H1 (cell line): ENCODE measurements around the gene SF3B1. TPM values are rescaled to one million over a fixed set of nuclear protein-coding genes. Genes with fewer than 3 reads are reported as not detected.

Source experiments
- CTCF ChIA-PET: fragments of 300-600 bp; sonication (Branson Sonifier 250); formaldehyde crosslinking; loops from one replicate; lab custom pipeline; 2021; ENCODE audit not compliant: partially characterized antibody; lab: Charles Lee
- POLR2A ChIA-PET: fragments of 300-600 bp; sonication (Branson Sonifier 250); formaldehyde crosslinking; loops from one replicate; lab custom pipeline; 2021; ENCODE audit warnings: inconsistent platforms; ENCODE audit not compliant: partially characterized antibody; lab: Charles Lee
- DNase-seq, 2 experiments: peaks; one replicate each; pipeline versions ENCODE4 v3.0.0 to v3.0.0-alpha.2; 2010 to 2022; ENCODE audit warnings: low spot score in 2 of 2, low read depth in 1 of 2, mixed read lengths in 1 of 2
- FAIRE-seq: peaks from 2 replicates; lab custom pipeline; 2011; peaks lifted over from hg19 to GRCh38; lab: Jason Lieb, UNC
- H2AFZ ChIP-seq: 2 replicates; pipeline ENCODE4 v1.8.1; 2012; ENCODE audit warnings: low read length, inconsistent platforms
- H2AK5ac ChIP-seq: 2 replicates; pipeline ENCODE4 v1.6.1; 2013; ENCODE audit warnings: low read depth, low read length
- H2BK120ac ChIP-seq: replicated peaks from 2 replicates; pipeline ENCODE3; 2013; ENCODE audit warnings: low read depth, low read length, inconsistent platforms
- H2BK12ac ChIP-seq: 2 replicates; pipeline ENCODE4 v1.6.1; 2013; ENCODE audit warnings: low read depth, low read length
- H2BK15ac ChIP-seq: 2 replicates; pipeline ENCODE4 v1.6.1; 2013; ENCODE audit warnings: low read length
- H2BK20ac ChIP-seq: 2 replicates; pipeline ENCODE4 v1.6.1; 2013; ENCODE audit warnings: low read length
- H2BK5ac ChIP-seq: 2 replicates; pipeline ENCODE4 v1.6.1; 2013; ENCODE audit warnings: low read depth, low read length
- H3K14ac ChIP-seq: 2 replicates; pipeline ENCODE4 v1.6.1; 2013; ENCODE audit warnings: inconsistent platforms; ENCODE audit not compliant: insufficient read length
- H3K18ac ChIP-seq: 2 replicates; pipeline ENCODE4 v1.6.1; 2013; ENCODE audit warnings: low read length; ENCODE audit errors: extremely low read depth
- H3K23ac ChIP-seq: 2 replicates; pipeline ENCODE4 v1.6.1; 2013; ENCODE audit warnings: inconsistent platforms; ENCODE audit not compliant: insufficient read length
- H3K23me2 ChIP-seq: 2 replicates; pipeline ENCODE4 v1.6.1; 2013; ENCODE audit warnings: low read depth, low read length
- H3K27ac ChIP-seq: 2 replicates; pipeline ENCODE4 v1.6.1; 2011; ENCODE audit warnings: low read depth, low read length, inconsistent platforms
- H3K27me3 ChIP-seq, 4 experiments: replicated peaks in 1 of 4; 1 replicate in 1 of 4; 2 replicates in 3 of 4; pipeline versions ENCODE4 v1.6.1 to v1.8.1; 2011 to 2013; ENCODE audit warnings: low read length in 3 of 4, mild to moderate bottlenecking in 3 of 4, inconsistent platforms in 2 of 4, mixed read lengths in 2 of 4, moderate library complexity in 1 of 4; ENCODE audit not compliant: control insufficient read depth in 3 of 4, insufficient read depth in 3 of 4; ENCODE audit errors: extremely low read depth in 1 of 4
- H3K36me3 ChIP-seq, 4 experiments: 2 replicates each; pipeline versions ENCODE4 v1.6.1 to v1.8.1; 2011 to 2013; ENCODE audit warnings: mild to moderate bottlenecking in 4 of 4, low read length in 3 of 4, moderate library complexity in 2 of 4, control low read depth in 1 of 4, inconsistent platforms in 1 of 4; ENCODE audit not compliant: insufficient read depth in 4 of 4, control insufficient read depth in 2 of 4
- H3K4ac ChIP-seq: replicated peaks from 2 replicates; pipeline ENCODE3; 2013; ENCODE audit warnings: low read length, low read depth, mixed read lengths, inconsistent platforms; ENCODE audit not compliant: insufficient read length
- H3K4me1 ChIP-seq, 4 experiments: replicated peaks in 1 of 4; 1 replicate in 1 of 4; 2 replicates in 3 of 4; pipeline versions ENCODE4 v1.6.1 to v1.8.1; 2011 to 2013; ENCODE audit warnings: low read length in 3 of 4, inconsistent platforms in 2 of 4, mixed read lengths in 1 of 4; ENCODE audit not compliant: insufficient read depth in 4 of 4, control insufficient read depth in 3 of 4
- H3K4me2 ChIP-seq, 2 experiments: 2 replicates each; pipeline versions ENCODE4 v1.6.1 to v1.8.1; 2011 to 2013; ENCODE audit warnings: low read depth in 2 of 2, low read length in 2 of 2, control low read depth in 1 of 2, inconsistent platforms in 1 of 2, mild to moderate bottlenecking in 1 of 2; ENCODE audit not compliant: insufficient read depth in 1 of 2
- H3K4me3 ChIP-seq, 4 experiments: fragments of 200-600, 300-600 bp in 1 of 4; sonication (generic), shearing (Covaris generic), sonication (Bioruptor Twin) in 1 of 4; 2 replicates each; pipeline versions ENCODE4 v1.5.1 to v1.8.1; 2011 to 2016; ENCODE audit warnings: low read length in 4 of 4, low read depth in 3 of 4, control low read depth in 2 of 4, inconsistent platforms in 2 of 4, mild to moderate bottlenecking in 2 of 4, mixed read lengths in 1 of 4, moderate library complexity in 1 of 4; ENCODE audit not compliant: insufficient read depth in 2 of 4; ENCODE audit errors: extremely low read depth in 1 of 4
- H3K56ac ChIP-seq: replicated peaks from 2 replicates; pipeline ENCODE3; 2013; ENCODE audit warnings: low read depth, mild to moderate bottlenecking, mixed read lengths, low read length, inconsistent platforms; ENCODE audit not compliant: insufficient read length
- H3K79me1 ChIP-seq: 2 replicates; pipeline ENCODE4 v1.6.1; 2013; ENCODE audit warnings: low read depth, low read length, control low read depth
- H3K79me2 ChIP-seq, 2 experiments: 2 replicates each; pipeline versions ENCODE4 v1.6.1 to v1.8.1; 2012 to 2013; ENCODE audit warnings: low read length in 2 of 2, mild to moderate bottlenecking in 2 of 2, inconsistent platforms in 1 of 2; ENCODE audit not compliant: insufficient read depth in 2 of 2, control insufficient read depth in 1 of 2
- H3K9ac ChIP-seq, 4 experiments: replicated peaks in 1 of 4; 1 replicate in 1 of 4; 2 replicates in 3 of 4; pipeline versions ENCODE4 v1.6.1 to v1.8.1; 2011 to 2013; ENCODE audit warnings: low read depth in 3 of 4, low read length in 3 of 4, control low read depth in 2 of 4, mild to moderate bottlenecking in 2 of 4, moderate library complexity in 2 of 4, inconsistent platforms in 1 of 4; ENCODE audit errors: extremely low read depth in 1 of 4
- H3K9me3 ChIP-seq, 2 experiments: 2 replicates each; pipeline versions ENCODE4 v1.6.1 to v1.8.1; 2012 to 2013; ENCODE audit warnings: mild to moderate bottlenecking in 2 of 2, moderate library complexity in 2 of 2, control low read depth in 1 of 2, inconsistent platforms in 1 of 2, low read depth in 1 of 2, low read length in 1 of 2, mixed read lengths in 1 of 2; ENCODE audit not compliant: insufficient read depth in 2 of 2
- H4K20me1 ChIP-seq, 2 experiments: replicated peaks in 1 of 2; 2 replicates each; pipeline versions ENCODE3 to v1.8.1; 2011 to 2013; ENCODE audit warnings: inconsistent platforms in 2 of 2, low read length in 2 of 2, mild to moderate bottlenecking in 1 of 2; ENCODE audit not compliant: insufficient read depth in 2 of 2, control insufficient read depth in 1 of 2
- H4K5ac ChIP-seq: 2 replicates; pipeline ENCODE4 v1.6.1; 2013; ENCODE audit warnings: low read length, low read depth, mixed read lengths, inconsistent platforms; ENCODE audit not compliant: insufficient read length
- H4K8ac ChIP-seq: 2 replicates; pipeline ENCODE4 v1.8.0; 2013; ENCODE audit warnings: mild to moderate bottlenecking, moderate library complexity, low read length, inconsistent platforms; ENCODE audit not compliant: insufficient read depth; ENCODE audit errors: extremely low read depth
- H4K91ac ChIP-seq: replicated peaks from 2 replicates; pipeline ENCODE3; 2013; ENCODE audit warnings: low read length, mixed read lengths, inconsistent platforms; ENCODE audit not compliant: insufficient read length
- BACH1 ChIP-seq: IDR thresholded peaks from 2 replicates; pipeline ENCODE4 v1.6.1; 2012; ENCODE audit warnings: low read length, improper control_type of control experiment
- BRCA1 ChIP-seq: IDR thresholded peaks from 2 replicates; pipeline ENCODE4 v1.6.1; 2012; ENCODE audit warnings: low read depth, low read length, improper control_type of control experiment
- E2F6 ChIP-seq: IDR thresholded peaks from 2 replicates; pipeline ENCODE4 v1.6.1; 2012; ENCODE audit warnings: inconsistent platforms
- GABPA ChIP-seq: IDR thresholded peaks from 2 replicates; pipeline ENCODE4 v1.6.1; 2011; ENCODE audit warnings: mild to moderate bottlenecking, low read length, moderate library complexity, borderline replicate concordance; ENCODE audit not compliant: insufficient read depth
- JUN ChIP-seq: IDR thresholded peaks from 2 replicates; pipeline ENCODE4 v1.6.1; 2011; ENCODE audit warnings: low read depth, mild to moderate bottlenecking, improper control_type of control experiment, low read length
- MAX ChIP-seq: IDR thresholded peaks from 2 replicates; pipeline ENCODE4 v1.6.1; 2012; ENCODE audit warnings: inconsistent platforms
- NANOG ChIP-seq: IDR thresholded peaks from 2 replicates; pipeline ENCODE4 v1.6.1; 2011; ENCODE audit warnings: low read length, low read depth, mild to moderate bottlenecking, inconsistent platforms; ENCODE audit not compliant: insufficient read depth, poor library complexity, severe bottlenecking
- POLR2AphosphoS5 ChIP-seq: IDR thresholded peaks from 2 replicates; pipeline ENCODE4 v1.6.1; 2011; ENCODE audit warnings: low read depth, low read length
- RXRA ChIP-seq: IDR thresholded peaks from 2 replicates; pipeline ENCODE4 v1.6.1; 2011; ENCODE audit warnings: low read depth, mild to moderate bottlenecking, low read length, moderate library complexity; ENCODE audit not compliant: insufficient read depth
- SAP30 ChIP-seq: fragments of 300-600 bp; sonication (generic); IDR thresholded peaks from 2 replicates; pipeline ENCODE4 v1.7.1; 2012; ENCODE audit warnings: low read length, moderate library complexity, mild to moderate bottlenecking, inconsistent platforms; ENCODE audit not compliant: insufficient read depth, insufficient replicate concordance
- SIRT6 ChIP-seq: IDR thresholded peaks from one replicate; pipeline ENCODE4 v1.7.1; 2012; ENCODE audit warnings: low read length, inconsistent platforms
- SP4 ChIP-seq: IDR thresholded peaks from 2 replicates; pipeline ENCODE4 v1.6.1; 2012; ENCODE audit warnings: low read length, inconsistent platforms
- TAF1 ChIP-seq: IDR thresholded peaks from 2 replicates; pipeline ENCODE4 v1.6.1; 2011; ENCODE audit warnings: mild to moderate bottlenecking, low read depth, low read length
- ZNF274 ChIP-seq: IDR thresholded peaks from 2 replicates; pipeline ENCODE4 v1.7.0; 2012; ENCODE audit warnings: low read length, borderline replicate concordance; ENCODE audit errors: extremely low read depth
- WGBS, 2 experiments: shearing (Covaris generic) in 1 of 2; methylation state at CpG; one replicate each; pipeline versions ENCODE4 v1.1.6 to v1.1.7; 2013 to 2015; ENCODE audit warnings: low lambda C conversion rate in 2 of 2, mixed read lengths in 2 of 2, inconsistent platforms in 1 of 2, low coverage in 1 of 2, missing lambda C conversion rate in 1 of 2; ENCODE audit not compliant: insufficient replicate concordance in 2 of 2, insufficient coverage in 1 of 2, insufficient read length in 1 of 2; ENCODE audit errors: extremely low coverage in 1 of 2, missing lambda C conversion rate in 1 of 2; 5-methylcytosine and 5-hydroxymethylcytosine counted together
- polyA plus RNA-seq, 7 experiments: library from polyadenylated mRNA; depleted of rRNA in 3 of 7; stranded (reverse) in 5 of 7; unstranded in 2 of 7; fragments of >200 nt in 5 of 7; fragments of 200-250 nt in 2 of 7; gene quantifications; 1 replicate in 5 of 7; 2 replicates in 1 of 7; 4 replicates in 1 of 7; pipeline versions ENCODE4 v1.2.1 to v1.2.3, GENCODE V29; 2011 to 2013; ENCODE audit warnings: missing spikeins in 2 of 7, mixed read lengths in 2 of 7
- total RNA-seq: library from RNA; stranded (reverse); fragmentation: NEBNext Ultra II Directional; extraction: Animal tissue kit (Norgen Biotek cat#: 25700); gene quantifications from 2 replicates; pipeline ENCODE4 v1.2.1, GENCODE V29; 2021

The SF3B1 gene
- total and polyA plus RNA-seq, 2 of the 8 experiments (the other 6 are each of a cell fraction or from before 2014, with no cell fraction given) = 320 to 403 TPM

DNA sequence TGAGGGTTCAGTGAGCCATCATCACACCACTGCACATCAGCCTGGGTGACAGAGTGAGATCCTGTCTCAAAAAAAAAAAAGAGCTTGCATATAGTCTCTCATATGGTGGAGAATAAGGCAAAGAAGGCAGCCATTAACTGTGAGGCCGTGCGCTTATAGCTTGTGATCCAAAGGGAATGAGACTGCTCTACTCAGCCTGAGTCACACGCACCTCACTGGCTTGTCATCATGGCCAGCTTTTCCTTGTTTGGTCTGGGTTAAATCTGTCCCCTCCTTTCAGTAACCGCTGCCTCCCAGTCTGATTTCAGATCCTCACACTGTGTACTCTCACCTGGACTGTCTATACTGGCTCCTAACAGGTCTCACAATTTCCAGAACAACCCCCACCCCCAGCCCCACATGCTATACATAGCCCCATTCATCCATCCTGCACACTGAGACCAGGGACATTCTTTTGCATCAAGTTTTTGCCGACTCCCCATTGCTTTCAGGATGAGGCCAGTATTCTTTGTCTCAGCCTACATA lies 88.9 kb downstream of the SF3B1 start:
- H2AK5ac ChIP-seq = no peak overlapping the region
- H3K56ac ChIP-seq = no peak overlapping the region
- no peak overlapping the region for H3K27ac ChIP-seq
- no peak overlapping the region for H3K4me2 ChIP-seq
- H2BK12ac ChIP-seq = no peak overlapping the region
- no peaks in the 10 kb centered on the region for H3K36me3 ChIP-seq
- FAIRE-seq = no peak
- DNase-seq = no peak
- H3K9ac ChIP-seq = no peak overlapping the region
- 0 out of 2 replicates have a peak overlapping the region, but pooled peaks have one; percentile 53 for H2AFZ ChIP-seq
- H3K4me3 ChIP-seq = no peak overlapping the region
- H2BK120ac ChIP-seq = no peak overlapping the region
- no peaks in the 10 kb centered on the region; a peak in 1 of 7 replicates for H3K27me3 ChIP-seq
- H3K4ac ChIP-seq = no peak overlapping the region
- H3K14ac ChIP-seq = no peak overlapping the region
- H3K79me2 ChIP-seq = no peaks in the 10 kb centered on the region
- no peak overlapping the region for H4K8ac ChIP-seq
- 93% methylated on average over 5 of the region's 5 CpGs; no CpG with 5 or more reads in 1 of the 2 experiments for WGBS, 2 experiments
- no peak overlapping the region for H3K18ac ChIP-seq
- no peaks in the 10 kb centered on the region for H3K79me1 ChIP-seq
- ChIA-PET CTCF (interaction anchor here (0.6 to 2.7 kb wide), 4 partner anchors 9 to 411 kb away, joined by 3 to 11 read pairs (median 4); no protein-coding TSS in a partner anchor), POLR2A (no interaction called here)
- H4K20me1 ChIP-seq = no peaks in the 10 kb centered on the region
- H3K4me1 ChIP-seq = no peaks in the 10 kb centered on the region
- no peaks in the 10 kb centered on the region for H3K23me2 ChIP-seq
- no peak overlapping the region for H4K5ac ChIP-seq
- no peak overlapping the region for H2BK5ac ChIP-seq
- no peak overlapping the region for H3K23ac ChIP-seq
- H2BK20ac ChIP-seq = no peak overlapping the region
- no peak overlapping the region for H4K91ac ChIP-seq
- H2BK15ac ChIP-seq = no peak overlapping the region
- no peaks in the 10 kb centered on the region for H3K9me3 ChIP-seq
- TF ChIP-seq SIRT6 (no peak), RXRA (no peak), SP4 (no peak), JUN (no peak), POLR2AphosphoS5 (no peak), MAX (no peak), TAF1 (no peak), BACH1 (no peak), E2F6 (no peak), ZNF274 (no peak), NANOG (no peak), BRCA1 (no peak), SAP30 (no peak), GABPA (no peak)
